ENCODE measurements around the gene BLOC1S2. TPM values are rescaled to one million over a fixed set of nuclear protein-coding genes. Genes with fewer than 3 reads are reported as not detected.

Gene BLOC1S2
- polyA plus RNA-seq, 1 of the 3 experiments (the other 2 are of a cell fraction) = 30.4 TPM

DNA sequence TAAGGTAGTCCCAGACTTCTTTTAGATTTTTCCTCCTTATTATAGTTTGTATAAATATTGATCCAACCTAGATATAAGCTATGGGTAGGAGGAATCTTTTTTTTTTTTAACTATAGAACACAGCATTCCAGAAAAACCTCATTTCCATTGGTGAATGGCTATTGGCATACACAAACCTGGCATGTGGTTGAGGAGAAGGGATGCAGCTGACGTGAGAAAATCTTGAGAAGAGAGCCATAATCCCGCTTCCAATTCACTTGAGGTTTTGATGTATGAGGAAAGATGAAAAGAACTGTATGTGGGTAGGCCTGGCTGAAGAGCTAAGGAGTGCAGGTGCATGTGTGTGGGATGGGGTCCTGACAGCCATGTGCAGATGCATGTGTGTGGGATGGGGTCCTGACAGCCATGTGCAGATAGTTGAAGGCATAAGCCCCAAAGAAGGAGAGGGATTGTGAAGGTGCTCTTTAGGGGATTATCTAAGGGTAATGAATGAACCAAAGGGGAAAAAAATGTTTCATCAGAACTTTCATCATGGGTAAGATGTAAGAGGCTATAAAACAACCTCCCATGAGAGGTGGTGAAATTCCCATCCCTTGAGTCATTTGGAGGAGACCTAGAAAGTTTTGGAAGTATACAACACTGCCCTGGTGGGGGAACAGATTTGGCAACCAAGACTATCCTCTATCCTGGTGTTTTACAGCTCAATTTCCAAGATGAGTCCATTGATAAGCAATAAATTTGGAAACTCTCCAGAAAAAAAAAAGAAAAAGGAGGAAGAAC lies 47.4 kb upstream of the BLOC1S2 start:
- Histone ChIP-seq H3K9me3 (no peaks in the 10 kb centered on the region), H2AFZ (ENCODE audit: low read depth) (no peak overlapping the region), H3K4me3 (ENCODE audit: low read depth in 2 of 2, low read length in 1 of 2) (no peak overlapping the region), H3K79me2 (ENCODE audit: insufficient read depth) (no peaks in the 10 kb centered on the region), H3K9me2 (no peaks in the 10 kb centered on the region), H3K27me3 (ENCODE audit: insufficient read depth) (peaks cover 42% of the 10 kb centered on the region), H3K4me2 (no peak overlapping the region), H4K20me1 (ENCODE audit: insufficient read depth) (no peaks in the 10 kb centered on the region), H3F3A (replicated peaks; ENCODE audit: insufficient read depth) (no peaks in the 10 kb centered on the region), H3K9ac (no peak overlapping the region), H3K4me1 (ENCODE audit: control insufficient read depth in 1 of 2, insufficient read depth in 2 of 2, low read depth in 1 of 2, low read length in 1 of 2) (no peaks in the 10 kb centered on the region), H3K36me3 (replicated peaks in 1 of 2; ENCODE audit: control insufficient read depth in 1 of 2, insufficient read depth in 2 of 2, low read length in 1 of 2) (no peaks in the 10 kb centered on the region), H3K27ac (ENCODE audit: low read depth in 2 of 2, low read length in 1 of 2) (no peak overlapping the region)
- WGBS (ENCODE audit: low lambda C conversion rate) = 51% methylated on average over 2 of the region's 2 CpGs
- DNase-seq = no peak
- no peak for TF ChIP-seq NRF1 (IDR thresholded peaks at IDR 0.05; ENCODE audit: low read depth, low read length)
- no peak for TF ChIP-seq TAF1 (IDR thresholded peaks at IDR 0.05; ENCODE audit: borderline replicate concordance, low read depth, low read length)
- TF ChIP-seq FOXJ3 (CRISPR knock-in tag; IDR thresholded peaks at IDR 0.05) = no peak
- no peak for TF ChIP-seq MXI1 (IDR thresholded peaks at IDR 0.05; ENCODE audit: low read depth, low read length)
- no peak for TF ChIP-seq YY1 (IDR thresholded peaks at IDR 0.05; ENCODE audit: low read depth)
- TF ChIP-seq TEAD4 (IDR thresholded peaks at IDR 0.05; ENCODE audit: borderline replicate concordance, insufficient read depth) = no peak
- POLR2A ChIA-PET = interaction anchor here (0.6 kb wide), 1 partner anchor 10 kb away, joined by 3 read pairs; no protein-coding TSS in a partner anchor
- CTCF ChIA-PET = interaction anchor here (0.6 to 24.3 kb wide), 7 partner anchors 30 to 185 kb away, joined by 3 to 432 read pairs (median 7); partner anchors contain the start of genes BLOC1S2 and SEC31B

DNA sequence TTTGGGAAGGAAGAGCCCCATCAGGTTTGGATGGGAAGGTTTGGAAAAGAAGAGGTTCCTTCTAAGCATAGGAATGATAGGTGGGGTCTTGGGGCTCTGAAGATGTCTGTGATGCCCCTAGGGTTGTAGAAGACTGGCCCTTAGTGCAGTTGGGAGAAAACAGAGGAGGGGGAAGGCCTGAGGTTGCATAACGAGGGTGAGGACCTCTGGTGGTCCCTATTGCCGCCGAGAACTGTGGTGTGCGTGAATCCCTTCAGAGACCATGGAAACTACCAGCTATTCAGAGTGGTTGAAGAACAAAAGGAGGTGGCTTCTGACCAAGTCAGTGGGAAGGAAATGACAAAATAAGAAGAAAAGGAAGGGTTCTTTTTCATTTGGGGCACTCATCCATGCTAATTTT lies 46.6 kb upstream of the BLOC1S2 start:
- Histone ChIP-seq H3K79me2 (ENCODE audit: insufficient read depth) (no peaks in the 10 kb centered on the region), H2AFZ (ENCODE audit: low read depth) (no peak overlapping the region), H3K27ac (ENCODE audit: low read depth in 2 of 2, low read length in 1 of 2) (no peak overlapping the region), H3K4me2 (no peak overlapping the region), H3K27me3 (ENCODE audit: insufficient read depth) (peaks cover 50% of the 10 kb centered on the region), H3K9ac (no peak overlapping the region), H4K20me1 (ENCODE audit: insufficient read depth) (no peaks in the 10 kb centered on the region), H3K9me2 (no peaks in the 10 kb centered on the region), H3K4me3 (ENCODE audit: low read depth in 2 of 2, low read length in 1 of 2) (no peak overlapping the region), H3K4me1 (ENCODE audit: control insufficient read depth in 1 of 2, insufficient read depth in 2 of 2, low read depth in 1 of 2, low read length in 1 of 2) (no peaks in the 10 kb centered on the region), H3F3A (replicated peaks; ENCODE audit: insufficient read depth) (no peaks in the 10 kb centered on the region), H3K9me3 (no peaks in the 10 kb centered on the region), H3K36me3 (replicated peaks in 1 of 2; ENCODE audit: control insufficient read depth in 1 of 2, insufficient read depth in 2 of 2, low read length in 1 of 2) (no peaks in the 10 kb centered on the region)
- TF ChIP-seq POLR2AphosphoS5 (IDR thresholded peaks at IDR 0.05; ENCODE audit: low read depth, low read length) (no peak), TEAD4 (IDR thresholded peaks at IDR 0.05; ENCODE audit: borderline replicate concordance, insufficient read depth) (no peak), MXI1 (IDR thresholded peaks at IDR 0.05; ENCODE audit: low read depth, low read length) (no peak), MEF2A (IDR thresholded peaks at IDR 0.05; ENCODE audit: borderline replicate concordance, low read depth) (no peak), EZH2phosphoT487 (IDR thresholded peaks at IDR 0.05; ENCODE audit: borderline replicate concordance, low read depth) (no peak), NRF1 (IDR thresholded peaks at IDR 0.05; ENCODE audit: low read depth, low read length) (no peak), RFX5 (IDR thresholded peaks at IDR 0.05; ENCODE audit: low read length) (no peak), RCOR1 (IDR thresholded peaks at IDR 0.05; ENCODE audit: low read length) (no peak), TCF12 (IDR thresholded peaks at IDR 0.05) (no peak), TAF1 (IDR thresholded peaks at IDR 0.05; ENCODE audit: borderline replicate concordance, low read depth, low read length) (no peak), RAD21 (IDR thresholded peaks at IDR 0.05; ENCODE audit: low read length) (no peak), YY1 (IDR thresholded peaks at IDR 0.05; ENCODE audit: low read depth) (no peak)
- TF ChIP-seq, protein P1, sequence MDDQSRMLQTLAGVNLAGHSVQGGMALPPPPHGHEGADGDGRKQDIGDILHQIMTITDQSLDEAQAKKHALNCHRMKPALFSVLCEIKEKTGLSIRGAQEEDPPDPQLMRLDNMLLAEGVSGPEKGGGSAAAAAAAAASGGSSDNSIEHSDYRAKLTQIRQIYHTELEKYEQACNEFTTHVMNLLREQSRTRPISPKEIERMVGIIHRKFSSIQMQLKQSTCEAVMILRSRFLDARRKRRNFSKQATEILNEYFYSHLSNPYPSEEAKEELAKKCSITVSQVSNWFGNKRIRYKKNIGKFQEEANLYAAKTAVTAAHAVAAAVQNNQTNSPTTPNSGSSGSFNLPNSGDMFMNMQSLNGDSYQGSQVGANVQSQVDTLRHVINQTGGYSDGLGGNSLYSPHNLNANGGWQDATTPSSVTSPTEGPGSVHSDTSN (IDR thresholded peaks at IDR 0.05) = no peak
- TF ChIP-seq, protein P2, sequence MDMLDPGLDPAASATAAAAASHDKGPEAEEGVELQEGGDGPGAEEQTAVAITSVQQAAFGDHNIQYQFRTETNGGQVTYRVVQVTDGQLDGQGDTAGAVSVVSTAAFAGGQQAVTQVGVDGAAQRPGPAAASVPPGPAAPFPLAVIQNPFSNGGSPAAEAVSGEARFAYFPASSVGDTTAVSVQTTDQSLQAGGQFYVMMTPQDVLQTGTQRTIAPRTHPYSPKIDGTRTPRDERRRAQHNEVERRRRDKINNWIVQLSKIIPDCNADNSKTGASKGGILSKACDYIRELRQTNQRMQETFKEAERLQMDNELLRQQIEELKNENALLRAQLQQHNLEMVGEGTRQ (IDR thresholded peaks at IDR 0.05; ENCODE audit: borderline replicate concordance, low read depth, low read length) = no peak
- TF ChIP-seq, protein P3, sequence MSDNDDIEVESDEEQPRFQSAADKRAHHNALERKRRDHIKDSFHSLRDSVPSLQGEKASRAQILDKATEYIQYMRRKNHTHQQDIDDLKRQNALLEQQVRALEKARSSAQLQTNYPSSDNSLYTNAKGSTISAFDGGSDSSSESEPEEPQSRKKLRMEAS (IDR thresholded peaks at IDR 0.05; ENCODE audit: low read depth) = no peak
- 46% methylated on average over 4 of the region's 4 CpGs for WGBS (ENCODE audit: low lambda C conversion rate)
- ChIA-PET POLR2A (no interaction called here), CTCF (interaction anchor here (0.7 to 24.3 kb wide), 8 partner anchors 30 to 186 kb away, joined by 3 to 432 read pairs (median 6); partner anchors contain the start of gene SEC31B)
- no peak for DNase-seq
